Measurements from ENCODE around the gene BZW1. TPM values are rescaled to one million over a fixed set of nuclear protein-coding genes. Genes with fewer than 3 reads are reported as not detected.

Gene BZW1
- polyA plus RNA-seq, 1 experiment, result 233 TPM

- Histone ChIP-seq H3K4me3 (ENCODE audit: low read depth, low read length) (no peak overlapping the region), H3K36me3 (ENCODE audit: control insufficient read depth, insufficient read depth, low read length) (no peaks in the 10 kb centered on the region), H3K27me3 (ENCODE audit: control insufficient read depth, insufficient read depth, low read length) (no peaks in the 10 kb centered on the region)
- no peak for DNase-seq (ENCODE audit: low read depth)
- ChIA-PET POLR2A (interaction anchor here (0.6 to 0.7 kb wide), 2 partner anchors 10 to 13 kb away, joined by 3 read pairs; no protein-coding TSS in a partner anchor), CTCF (interaction anchor here (0.5 to 1.4 kb wide), 2 partner anchors 9 to 390 kb away, joined by 3 read pairs; no protein-coding TSS in a partner anchor)
- no peak for TF ChIP-seq CTCF (IDR thresholded peaks at IDR 0.05; ENCODE audit: insufficient read depth, low read depth, low read length)
Observed at GRCh38 chr2:200828104-200828503, 16.4 kb downstream of the BZW1 start.

- no peak overlapping the region for H3K4me3 ChIP-seq (ENCODE audit: low read depth, low read length)
- H3K27me3 ChIP-seq (ENCODE audit: control insufficient read depth, insufficient read depth, low read length), result no peaks in the 10 kb centered on the region
- ChIA-PET POLR2A (no interaction called here), CTCF (interaction anchor here (1.4 kb wide), 1 partner anchor 10 kb away, joined by 3 read pairs; no protein-coding TSS in a partner anchor)
- H3K36me3 ChIP-seq (ENCODE audit: control insufficient read depth, insufficient read depth, low read length), result no peaks in the 10 kb centered on the region
- DNase-seq (ENCODE audit: low read depth), result no peak
- no peak for TF ChIP-seq CTCF (IDR thresholded peaks at IDR 0.05; ENCODE audit: insufficient read depth, low read depth, low read length)
Observed at GRCh38 chr2:200828572-200829257, 17.0 kb downstream of the BZW1 start.

- TF ChIP-seq CTCF (IDR thresholded peaks at IDR 0.05; ENCODE audit: insufficient read depth, low read depth, low read length), result no peak
- no peak overlapping the region for H3K4me3 ChIP-seq (ENCODE audit: low read depth, low read length)
- no peaks in the 10 kb centered on the region for H3K27me3 ChIP-seq (ENCODE audit: control insufficient read depth, insufficient read depth, low read length)
- ChIA-PET CTCF (no interaction called here), POLR2A (no interaction called here)
- H3K36me3 ChIP-seq (ENCODE audit: control insufficient read depth, insufficient read depth, low read length), result no peaks in the 10 kb centered on the region
- no peak for DNase-seq (ENCODE audit: low read depth)
Observed at GRCh38 chr2:200829258-200829655, 17.5 kb downstream of the BZW1 start.

- no peak overlapping the region for H3K4me3 ChIP-seq (ENCODE audit: low read depth, low read length)
- H3K27me3 ChIP-seq (ENCODE audit: control insufficient read depth, insufficient read depth, low read length), result no peaks in the 10 kb centered on the region
- POLR2A ChIA-PET, result interaction anchor here (0.7 kb wide), 1 partner anchor 913 kb away, joined by 5 read pairs; no protein-coding TSS in a partner anchor
- no peak for DNase-seq (ENCODE audit: low read depth)
- H3K36me3 ChIP-seq (ENCODE audit: control insufficient read depth, insufficient read depth, low read length), result no peaks in the 10 kb centered on the region
- TF ChIP-seq CTCF (IDR thresholded peaks at IDR 0.05; ENCODE audit: insufficient read depth, low read depth, low read length), result no peak
- CTCF ChIA-PET, result no interaction called here
Observed at GRCh38 chr2:200834701-200835100, 23.0 kb downstream of the BZW1 start.

GRCh38 chr2:200839513-200839912, 27.8 kb downstream of the BZW1 start:
- ChIA-PET CTCF (no interaction called here), POLR2A (interaction anchor here (0.5 kb wide), 1 partner anchor 309 kb away, joined by 4 read pairs; no protein-coding TSS in a partner anchor)
- H3K36me3 ChIP-seq (ENCODE audit: control insufficient read depth, insufficient read depth, low read length), result no peaks in the 10 kb centered on the region
- no peak overlapping the region for H3K4me3 ChIP-seq (ENCODE audit: low read depth, low read length)
- no peak for DNase-seq (ENCODE audit: low read depth)
- no peaks in the 10 kb centered on the region for H3K27me3 ChIP-seq (ENCODE audit: control insufficient read depth, insufficient read depth, low read length)
- TF ChIP-seq CTCF (IDR thresholded peaks at IDR 0.05; ENCODE audit: insufficient read depth, low read depth, low read length), result no peak

All from BJ (cell line).